A549 (cell line): ENCODE results near the gene AAK1. TPM values are rescaled to one million over a fixed set of nuclear protein-coding genes. Genes with fewer than 3 reads are reported as not detected.
A peak's percentile ranks its signal among the peaks of the same experiment; 100 is the strongest.

Source experiments
- ATAC-seq, 2 experiments: fragments of 200-7000 bp in 1 of 2; fragments of >200 bp in 1 of 2; cut with Nextera tagmentation in 1 of 2; cut with Tn5 transposase in 1 of 2; 3 replicates each; pipeline versions ENCODE4 v1.8.0 to v1.9.1; 2018 to 2020; ENCODE audit warnings: mild to moderate bottlenecking in 1 of 2, moderate library complexity in 1 of 2
- CTCF ChIA-PET: fragments of 300-600 bp; sonication (Branson Sonifier 250); formaldehyde crosslinking; extraction: SDS; loops from one replicate; lab custom pipeline; 2021; ENCODE audit warnings: antibody characterized with exemption, inconsistent platforms; lab: Yijun Ruan, JAX
- POLR2A ChIA-PET: fragments of 350-600 bp; formaldehyde crosslinking; extraction: SDS; loops from one replicate; lab custom pipeline; 2021; ENCODE audit warnings: antibody characterized with exemption, inconsistent platforms; lab: Yijun Ruan, JAX
- DNase-seq, 2 experiments: peaks; one replicate each; pipeline versions ENCODE4 v3.0.0 to v3.0.0-alpha.2; 2011 to 2016; ENCODE audit warnings: low read depth in 1 of 2, low spot score in 1 of 2
- FAIRE-seq: peaks from 2 replicates; lab custom pipeline; 2011; peaks lifted over from hg19 to GRCh38; lab: Jason Lieb, UNC
- H3K27ac ChIP-seq, 2 experiments: fragments of >200 bp; sonication (Bioruptor Twin); formaldehyde crosslinking; 3 replicates each; pipeline ENCODE4 v1.5.1; 2016 to 2017
- H3K4me1 ChIP-seq: fragments of >200 bp; sonication (Bioruptor Twin); formaldehyde crosslinking; 3 replicates; pipeline ENCODE4 v1.6.1; 2016
- H3K4me2 ChIP-seq: fragments of >200 bp; sonication (Bioruptor Twin); formaldehyde crosslinking; 3 replicates; pipeline ENCODE4 v1.6.1; 2016
- H3K4me3 ChIP-seq: fragments of >200 bp; sonication (Bioruptor Twin); formaldehyde crosslinking; 3 replicates; pipeline ENCODE4 v1.5.1; 2016
- H3K9me3 ChIP-seq: fragments of >200 bp; sonication (Bioruptor Twin); formaldehyde crosslinking; 3 replicates; pipeline ENCODE4 v1.6.1; 2016
- BHLHE40 ChIP-seq: IDR thresholded peaks from 2 replicates; pipeline ENCODE4 v1.6.1; 2012; ENCODE audit warnings: low read depth, low read length, inconsistent platforms
- CBX2 ChIP-seq: fragments of 200-600 bp; sonication (generic); IDR thresholded peaks from 2 replicates; pipeline ENCODE4 v1.6.1; 2016; ENCODE audit warnings: low read depth, mild to moderate bottlenecking, borderline replicate concordance
- CBX8 ChIP-seq: fragments of 200-600 bp; sonication (generic); IDR thresholded peaks from 2 replicates; pipeline ENCODE4 v1.6.1; 2016
- E2F6 ChIP-seq: IDR thresholded peaks from 2 replicates; pipeline ENCODE4 v1.6.1; 2012; ENCODE audit warnings: low read depth, borderline replicate concordance
- ELK1 ChIP-seq: fragments of 150-350 bp; IDR thresholded peaks from 2 replicates; pipeline ENCODE4 v1.6.1; 2014; ENCODE audit warnings: low read depth, mild to moderate bottlenecking, low read length
- FOXS1 ChIP-seq: fragments of 250-450 bp; sonication (Bioruptor Pico); IDR thresholded peaks from 2 replicates; pipeline ENCODE4 v1.5.0; 2020; ENCODE audit warnings: mild to moderate bottlenecking, moderate library complexity
- HDAC2 ChIP-seq: fragments of 200-600 bp; sonication (generic); IDR thresholded peaks from 2 replicates; pipeline ENCODE4 v1.6.1; 2016
- MAX ChIP-seq: IDR thresholded peaks from 2 replicates; pipeline ENCODE4 v1.6.1; 2012
- MAZ ChIP-seq: fragments of 150-350 bp; IDR thresholded peaks from 2 replicates; pipeline ENCODE4 v1.6.1; 2014; ENCODE audit warnings: antibody characterized with exemption, low read depth, low read length, borderline replicate concordance
- NFE2L2 ChIP-seq: fragments of 150-350 bp; conservative IDR thresholded peaks from 2 replicates; pipeline ENCODE4 v1.6.1; 2014; ENCODE audit warnings: low read length
- PBX3 ChIP-seq: IDR thresholded peaks from 2 replicates; pipeline ENCODE4 v1.6.1; 2012
- PHF8 ChIP-seq: fragments of 200-600 bp; sonication (generic); IDR thresholded peaks from 2 replicates; pipeline ENCODE4 v1.6.1; 2016; ENCODE audit warnings: low read depth, mild to moderate bottlenecking, antibody characterized with exemption, moderate library complexity, borderline replicate concordance
- RAD21 ChIP-seq, 2 experiments: fragments of >200 bp in 1 of 2; sonication (Bioruptor Twin) in 1 of 2; formaldehyde crosslinking in 1 of 2; IDR thresholded peaks in 1 of 2; conservative IDR thresholded peaks in 1 of 2; 2 replicates in 1 of 2; 3 replicates in 1 of 2; pipeline ENCODE4 v1.6.1; 2012 to 2018; ENCODE audit warnings: inconsistent platforms in 1 of 2
- RFX5 ChIP-seq: fragments of 450-650 bp; IDR thresholded peaks from 2 replicates; pipeline ENCODE4 v1.7.1; 2014; ENCODE audit warnings: antibody characterized with exemption, mild to moderate bottlenecking, moderate library complexity
- RNF2 ChIP-seq: fragments of 200-600 bp; sonication (generic); IDR thresholded peaks from 2 replicates; pipeline ENCODE4 v1.6.1; 2016; ENCODE audit warnings: low read depth, mild to moderate bottlenecking, antibody characterized with exemption, moderate library complexity, borderline replicate concordance
- SREBF2 ChIP-seq: fragments of 450-650 bp; IDR thresholded peaks from 2 replicates; pipeline ENCODE4 v1.6.1; 2014; ENCODE audit warnings: mild to moderate bottlenecking, moderate library complexity
- TFCP2L1 ChIP-seq: fragments of 250-450 bp; sonication (Bioruptor Pico); IDR thresholded peaks from 2 replicates; pipeline ENCODE4 v1.5.0; 2021; ENCODE audit warnings: mild to moderate bottlenecking
- USF2 ChIP-seq: fragments of 450-650 bp; IDR thresholded peaks from 2 replicates; pipeline ENCODE4 v1.6.1; 2014; ENCODE audit warnings: antibody characterized with exemption
- ZC3H11A ChIP-seq: fragments of 450-650 bp; IDR thresholded peaks from 2 replicates; pipeline ENCODE4 v1.6.1; 2014; ENCODE audit warnings: antibody characterized with exemption, mild to moderate bottlenecking
- ZFP36 ChIP-seq: fragments of 450-650 bp; IDR thresholded peaks from 2 replicates; pipeline ENCODE4 v1.6.1; 2014; ENCODE audit warnings: borderline replicate concordance; ENCODE audit not compliant: partially characterized antibody
- ZNF302 ChIP-seq: fragments of 250-450 bp; sonication (Bioruptor Pico); IDR thresholded peaks from 2 replicates; pipeline ENCODE4 v1.9.0; 2021; ENCODE audit warnings: inconsistent platforms, mild to moderate bottlenecking, moderate library complexity
- ZSCAN20 ChIP-seq: fragments of 250-450 bp; sonication (Bioruptor Pico); IDR thresholded peaks from 2 replicates; pipeline ENCODE4 v1.8.0; 2022; ENCODE audit warnings: mild to moderate bottlenecking, moderate library complexity
- WGBS: methylation state at CpG from one replicate; pipeline ENCODE4 v1.1.6; 2017; ENCODE audit errors: missing lambda C conversion rate; 5-methylcytosine and 5-hydroxymethylcytosine counted together
- polyA plus RNA-seq, 4 experiments: library from polyadenylated mRNA; depleted of rRNA in 3 of 4; stranded (reverse); fragments of >200 nt; fragmentation: RNase III in 1 of 4; extraction: RNeasy Plus Mini Kit Qiagen cat#74134 plus additional on column Dnase treatment in 1 of 4; gene quantifications; 2 replicates in 3 of 4; 3 replicates in 1 of 4; pipeline ENCODE4 v1.2.3, GENCODE V29; 2011 to 2017

AAK1 gene
- polyA plus RNA-seq, 2 of the 4 experiments (the other 2 are of a cell fraction) = 15.9 to 25.7 TPM

GRCh38 chr2:69493268-69493667 is 150.3 kb downstream of the AAK1 start:
- WGBS = 81% methylated on average over 6 of the region's 6 CpGs

GRCh38 chr2:69491864-69492263 is 151.7 kb downstream of the AAK1 start:
- POLR2A ChIA-PET = no interaction called here
- Histone ChIP-seq H3K4me2 (no peak overlapping the region), H3K4me1 (no peaks in the 10 kb centered on the region), H3K9me3 (no peaks in the 10 kb centered on the region), H3K4me3 (no peak overlapping the region), H3K27ac (no peak overlapping the region)
- DNase-seq (no peak), ATAC-seq (no peak), FAIRE-seq (no peak)
- TF ChIP-seq PHF8 (no peak), BHLHE40 (no peak), FOXS1 (CRISPR knock-in tag) (no peak), ZFP36 (no peak), USF2 (no peak), CBX2 (no peak), ELK1 (no peak), CBX8 (no peak), PBX3 (no peak), RNF2 (no peak), MAX (no peak), E2F6 (no peak), TFCP2L1 (no peak), MAZ (no peak), ZC3H11A (no peak), ZNF302 (CRISPR knock-in tag) (no peak), NFE2L2 (no peak)
- 94% methylated on average over 4 of the region's 4 CpGs for WGBS
- CTCF ChIA-PET = no interaction called here

More at GRCh38 chr2:69493268-69493667, 150.3 kb downstream of the AAK1 start:
- POLR2A ChIA-PET = no interaction called here
- no peak overlapping the region for H3K4me2 ChIP-seq
- ATAC-seq = peak in 1 of 2 experiments; percentile 39; a peak in 2 of 6 replicates
- TF ChIP-seq RFX5 (no peak), RAD21 (conservative IDR thresholded peaks at IDR 0.05 in 1 of 2, IDR thresholded peaks at IDR 0.05 in 1 of 2) (peak in 1 of 2 experiments; percentile 19; a peak in 1 of 5 replicates)
- H3K9me3 ChIP-seq = no peaks in the 10 kb centered on the region
- no peak for FAIRE-seq
- H3K4me1 ChIP-seq = no peaks in the 10 kb centered on the region
- no peak overlapping the region for H3K4me3 ChIP-seq
- no peak for DNase-seq
- CTCF ChIA-PET = no interaction called here
- H3K27ac ChIP-seq = no peak overlapping the region

- Histone ChIP-seq H3K4me1 (no peaks in the 10 kb centered on the region), H3K27ac (no peak overlapping the region), H3K9me3 (no peaks in the 10 kb centered on the region), H3K4me2 (no peak overlapping the region), H3K4me3 (no peak overlapping the region)
- TF ChIP-seq CBX2 = no peak
- no peak for TF ChIP-seq HDAC2
- no peak for TF ChIP-seq ZSCAN20 (CRISPR knock-in tag)
- TF ChIP-seq SREBF2 = no peak
- FAIRE-seq = no peak
- 82% methylated on average over 1 of the region's 1 CpG for WGBS
- POLR2A ChIA-PET = no interaction called here
- DNase-seq = no peak
- CTCF ChIA-PET = interaction anchor here (0.6 to 1.3 kb wide), 3 partner anchors 11 to 85 kb away, joined by 3 read pairs; no protein-coding TSS in a partner anchor
- ATAC-seq = no peak
Observed at GRCh38 chr2:69490486-69490885, 153.1 kb downstream of the AAK1 start.
